Fibroblast of mammary gland (primary cell): ENCODE data around the gene MAEA.

Experiments used
- DNase-seq: peaks from one replicate; pipeline ENCODE4 v3.0.0-alpha.2; 2010; ENCODE audit warnings: low read depth
- H3K4me3 ChIP-seq: 2 replicates; pipeline ENCODE4 v1.5.1; 2011; ENCODE audit warnings: low read depth, mild to moderate bottlenecking, low read length, moderate library complexity; ENCODE audit not compliant: control insufficient read depth
- CTCF ChIP-seq: conservative IDR thresholded peaks from 2 replicates; pipeline ENCODE4 v1.5.1; 2011; ENCODE audit warnings: low read depth, low read length, inconsistent platforms; ENCODE audit not compliant: control insufficient read depth, insufficient read depth

Gene MAEA

GRCh38 chr4:1246111-1246881 is 43.4 kb upstream of the MAEA start:
- no peak for TF ChIP-seq CTCF
- no peak for DNase-seq
- peak overlapping the region; percentile 73 for H3K4me3 ChIP-seq

GRCh38 chr4:1246901-1247863 is 42.5 kb upstream of the MAEA start:
- peak overlapping the region; percentile 73 for H3K4me3 ChIP-seq
- DNase-seq = no peak
- no peak for TF ChIP-seq CTCF

GRCh38 chr4:1247864-1248244 is 41.8 kb upstream of the MAEA start:
- peak overlapping the region; percentile 73 for H3K4me3 ChIP-seq
- no peak for TF ChIP-seq CTCF
- DNase-seq = no peak

GRCh38 chr4:1248245-1249147 is 41.2 kb upstream of the MAEA start, which contains the start of gene CTBP1:
Gene CTBP1, minus strand, starts transcription at chr4:1249130. Its CDS starts 7,799 bp downstream, at chr4:1241331.
- DNase-seq = peak; percentile 76
- no peak for TF ChIP-seq CTCF
- H3K4me3 ChIP-seq = peak within 1 kb of the TSS; percentile 73

- peak overlapping the region; percentile 47 for H3K4me3 ChIP-seq
- TF ChIP-seq CTCF = no peak
- DNase-seq = peak; percentile 81
These were observed 40.5 kb upstream of the MAEA start for GRCh38 chr4:1249148-1249730.
